Esophagus muscularis mucosa (tissue), 4 donors: ENCODE data around the gene TRIM43B. TPM values are rescaled to one million over a fixed set of nuclear protein-coding genes. Genes with fewer than 3 reads are reported as not detected.
"Not testable (repeated sequence)": the region's sequence is repeated elsewhere in the genome, so short reads cannot be mapped to it uniquely, and the experiment has no call there.

Experiments used
- DNase-seq: peaks from one replicate; pipeline ENCODE4 v3.0.0-alpha.2; 2017; ENCODE audit errors: extremely low spot score
- H3K27ac ChIP-seq, 4 donors: fragments of 200-600 bp; sonication (generic); replicated peaks in 1 of 4; 1 replicate in 3 of 4; 2 replicates in 1 of 4; pipeline ENCODE4 v1.5.1; 2016 to 2019; ENCODE audit warnings: mild to moderate bottlenecking in 1 of 4
- H3K27me3 ChIP-seq, 4 donors: fragments of 200-600 bp; sonication (generic); one replicate each; pipeline versions ENCODE4 v1.5.1 to v1.6.0; 2016 to 2019
- H3K36me3 ChIP-seq, 4 donors: fragments of 200-600 bp; sonication (generic); one replicate each; pipeline ENCODE4 v1.5.1; 2016 to 2019
- H3K4me1 ChIP-seq, 4 donors: fragments of 200-600 bp; sonication (generic); one replicate each; pipeline ENCODE4 v1.5.1; 2016 to 2019
- H3K4me3 ChIP-seq, 4 donors: fragments of 200-600 bp; sonication (generic); 1 replicate in 2 of 4; 2 replicates in 2 of 4; pipeline ENCODE4 v1.5.1; 2016 to 2019; ENCODE audit warnings: mild to moderate bottlenecking in 4 of 4, moderate library complexity in 1 of 4
- H3K9me3 ChIP-seq, 4 donors: fragments of 200-600 bp; sonication (generic); 1 replicate in 3 of 4; 2 replicates in 1 of 4; pipeline ENCODE4 v1.5.1; 2016 to 2019
- EP300 ChIP-seq: sonication (generic); formaldehyde crosslinking; IDR thresholded peaks from one replicate; pipeline ENCODE4 v1.6.1; 2017; ENCODE audit warnings: antibody characterized with exemption
- POLR2A ChIP-seq: fragments of 450-650 bp; IDR thresholded peaks from one replicate; pipeline ENCODE4 v1.6.1; 2017; ENCODE audit warnings: antibody characterized with exemption, moderate library complexity, mild to moderate bottlenecking, low read depth
- POLR2AphosphoS5 ChIP-seq, 2 donors: sonication (generic); formaldehyde crosslinking; IDR thresholded peaks; one replicate each; pipeline ENCODE4 v1.6.1; 2017; ENCODE audit warnings: antibody characterized with exemption in 2 of 2
- WGBS: methylation state at CpG from one replicate; pipeline ENCODE4 v1.1.5; 2018; 5-methylcytosine and 5-hydroxymethylcytosine counted together
- intact Hi-C: fragments of 100-400 bp; cut with DNase I; formaldehyde crosslinking; loops from one replicate; pipeline ENCODE4 v1.15.1; 2023
- total RNA-seq, 4 donors: library from RNA; depleted of rRNA; stranded (reverse); fragments of >200 nt; gene quantifications; one replicate each; pipeline versions ENCODE4 v1.1.0 to v1.2.1, GENCODE V29; 2016
- TF ChIP-seq, protein P1 (sequence below), 3 experiments: fragments of 200-600 bp in 2 of 3; fragments of 450-650 bp in 1 of 3; sonication (generic) in 2 of 3; IDR thresholded peaks; one replicate each; pipeline ENCODE4 v1.5.1; 2017 to 2019; ENCODE audit warnings: antibody characterized with exemption in 3 of 3, mild to moderate bottlenecking in 2 of 3, moderate library complexity in 1 of 3

TRIM43B gene
- total RNA-seq = not detected

DNA sequence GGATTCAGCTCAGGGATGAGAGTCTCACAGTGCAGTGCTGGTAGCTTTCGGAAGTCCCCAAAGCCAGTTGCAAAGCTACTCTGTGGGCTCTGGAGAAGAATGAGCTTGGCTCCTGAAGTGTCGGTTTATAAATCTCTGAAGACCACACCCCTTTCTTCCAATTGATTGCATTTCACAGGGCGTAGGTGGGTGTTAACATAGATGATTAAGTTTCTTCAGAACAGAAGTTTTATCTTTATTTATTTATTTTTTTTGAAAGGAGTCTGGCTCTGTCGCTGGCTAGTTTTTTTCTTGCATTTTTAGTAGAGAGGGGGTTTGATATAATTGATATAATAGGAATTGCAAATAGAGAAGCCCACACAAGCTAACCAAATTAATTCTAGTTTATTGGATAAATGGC lies at the start of gene TRIM43B:
TRIM43B (minus strand) TSS at position 101 of the 400 bp plus-strand sequence. CDS start 2,040 bp downstream, outside the sequence.
- H3K27ac ChIP-seq, H3K36me3 ChIP-seq, DNase-seq, H3K4me3 ChIP-seq, intact Hi-C loops, H3K9me3 ChIP-seq, H3K4me1 ChIP-seq, H3K27me3 ChIP-seq: not testable (repeated sequence)
- 100% methylated on average over 2 of the region's 4 CpGs for WGBS

DNA sequence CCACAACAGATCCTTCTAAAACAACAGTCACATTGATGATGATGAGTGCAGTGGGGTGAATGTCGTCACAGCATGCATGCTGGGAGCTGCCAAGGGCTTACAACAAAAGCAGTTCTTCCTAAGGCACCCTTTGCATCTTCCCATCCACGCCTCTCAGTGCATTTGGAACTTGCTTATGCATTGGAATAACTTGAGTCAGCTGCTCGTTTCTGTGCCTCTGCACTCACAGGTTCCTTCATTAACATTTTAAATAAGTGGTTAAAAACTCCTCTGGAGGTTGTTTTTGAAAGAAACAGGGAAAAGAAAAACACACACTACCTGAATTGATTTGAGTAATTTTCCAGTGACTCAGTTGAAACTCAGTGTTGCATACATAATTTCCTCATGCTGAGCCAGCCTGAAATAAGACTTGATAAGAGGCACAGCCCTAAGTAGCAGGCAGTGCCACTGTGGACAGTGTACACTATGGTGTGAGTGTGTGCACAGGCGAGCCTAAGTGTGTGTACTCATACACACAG lies 46.8 kb upstream of the TRIM43B start:
- H3K4me3 ChIP-seq = no peak overlapping the region
- H3K4me1 ChIP-seq = peaks cover 0 to 13% (median 10%) of the 10 kb centered on the region in 4 donors
- no peaks in the 10 kb centered on the region for H3K27me3 ChIP-seq
- DNase-seq = no peak
- WGBS = 97% methylated on average over 3 of the region's 4 CpGs
- H3K27ac ChIP-seq = no peak overlapping the region
- intact Hi-C loops = no loop called here
- H3K36me3 ChIP-seq = peaks cover 0 to 30% (median 15%) of the 10 kb centered on the region in 4 donors
- H3K9me3 ChIP-seq = no peaks in the 10 kb centered on the region
- TF ChIP-seq POLR2AphosphoS5 (IDR thresholded peaks at IDR 0.05) (no peak), EP300 (no peak), POLR2A (no peak)
- TF ChIP-seq, protein P1, sequence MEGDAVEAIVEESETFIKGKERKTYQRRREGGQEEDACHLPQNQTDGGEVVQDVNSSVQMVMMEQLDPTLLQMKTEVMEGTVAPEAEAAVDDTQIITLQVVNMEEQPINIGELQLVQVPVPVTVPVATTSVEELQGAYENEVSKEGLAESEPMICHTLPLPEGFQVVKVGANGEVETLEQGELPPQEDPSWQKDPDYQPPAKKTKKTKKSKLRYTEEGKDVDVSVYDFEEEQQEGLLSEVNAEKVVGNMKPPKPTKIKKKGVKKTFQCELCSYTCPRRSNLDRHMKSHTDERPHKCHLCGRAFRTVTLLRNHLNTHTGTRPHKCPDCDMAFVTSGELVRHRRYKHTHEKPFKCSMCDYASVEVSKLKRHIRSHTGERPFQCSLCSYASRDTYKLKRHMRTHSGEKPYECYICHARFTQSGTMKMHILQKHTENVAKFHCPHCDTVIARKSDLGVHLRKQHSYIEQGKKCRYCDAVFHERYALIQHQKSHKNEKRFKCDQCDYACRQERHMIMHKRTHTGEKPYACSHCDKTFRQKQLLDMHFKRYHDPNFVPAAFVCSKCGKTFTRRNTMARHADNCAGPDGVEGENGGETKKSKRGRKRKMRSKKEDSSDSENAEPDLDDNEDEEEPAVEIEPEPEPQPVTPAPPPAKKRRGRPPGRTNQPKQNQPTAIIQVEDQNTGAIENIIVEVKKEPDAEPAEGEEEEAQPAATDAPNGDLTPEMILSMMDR (IDR thresholded peaks at IDR 0.05) = no peak

DNA sequence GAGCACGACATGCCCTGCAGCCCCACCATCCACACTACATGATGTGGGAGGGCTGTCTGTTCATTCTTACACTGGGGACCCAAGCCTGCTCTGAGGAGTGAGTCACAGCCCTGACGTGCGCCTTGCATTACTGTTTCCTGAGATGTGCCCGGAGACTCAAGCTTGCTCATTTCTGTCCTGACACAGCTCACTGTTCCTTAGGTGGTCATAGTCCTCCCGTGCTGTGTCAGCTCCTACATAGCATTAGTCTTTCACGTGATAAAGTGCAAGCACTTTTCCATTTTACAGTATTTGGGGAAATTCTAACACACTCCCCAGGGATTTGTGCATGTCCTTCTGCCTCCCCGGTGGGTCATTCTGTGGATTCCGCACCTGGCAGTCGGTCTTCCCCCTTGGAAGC lies 46.2 kb upstream of the TRIM43B start:
- no peaks in the 10 kb centered on the region for H3K9me3 ChIP-seq
- H3K4me3 ChIP-seq = no peak overlapping the region
- WGBS = 94% methylated on average over 9 of the region's 9 CpGs
- peaks cover 0 to 30% (median 15%) of the 10 kb centered on the region in 4 donors for H3K36me3 ChIP-seq
- no peak for DNase-seq
- intact Hi-C loops = no loop called here
- peaks cover 2 to 19% (median 16%) of the 10 kb centered on the region in 4 donors for H3K4me1 ChIP-seq
- H3K27me3 ChIP-seq = no peaks in the 10 kb centered on the region
- no peak overlapping the region for H3K27ac ChIP-seq
- TF ChIP-seq, protein P1 (IDR thresholded peaks at IDR 0.05) = no peak
- TF ChIP-seq EP300 = no peak
- no peak for TF ChIP-seq POLR2A
- no peak for TF ChIP-seq POLR2AphosphoS5 (IDR thresholded peaks at IDR 0.05)

DNA sequence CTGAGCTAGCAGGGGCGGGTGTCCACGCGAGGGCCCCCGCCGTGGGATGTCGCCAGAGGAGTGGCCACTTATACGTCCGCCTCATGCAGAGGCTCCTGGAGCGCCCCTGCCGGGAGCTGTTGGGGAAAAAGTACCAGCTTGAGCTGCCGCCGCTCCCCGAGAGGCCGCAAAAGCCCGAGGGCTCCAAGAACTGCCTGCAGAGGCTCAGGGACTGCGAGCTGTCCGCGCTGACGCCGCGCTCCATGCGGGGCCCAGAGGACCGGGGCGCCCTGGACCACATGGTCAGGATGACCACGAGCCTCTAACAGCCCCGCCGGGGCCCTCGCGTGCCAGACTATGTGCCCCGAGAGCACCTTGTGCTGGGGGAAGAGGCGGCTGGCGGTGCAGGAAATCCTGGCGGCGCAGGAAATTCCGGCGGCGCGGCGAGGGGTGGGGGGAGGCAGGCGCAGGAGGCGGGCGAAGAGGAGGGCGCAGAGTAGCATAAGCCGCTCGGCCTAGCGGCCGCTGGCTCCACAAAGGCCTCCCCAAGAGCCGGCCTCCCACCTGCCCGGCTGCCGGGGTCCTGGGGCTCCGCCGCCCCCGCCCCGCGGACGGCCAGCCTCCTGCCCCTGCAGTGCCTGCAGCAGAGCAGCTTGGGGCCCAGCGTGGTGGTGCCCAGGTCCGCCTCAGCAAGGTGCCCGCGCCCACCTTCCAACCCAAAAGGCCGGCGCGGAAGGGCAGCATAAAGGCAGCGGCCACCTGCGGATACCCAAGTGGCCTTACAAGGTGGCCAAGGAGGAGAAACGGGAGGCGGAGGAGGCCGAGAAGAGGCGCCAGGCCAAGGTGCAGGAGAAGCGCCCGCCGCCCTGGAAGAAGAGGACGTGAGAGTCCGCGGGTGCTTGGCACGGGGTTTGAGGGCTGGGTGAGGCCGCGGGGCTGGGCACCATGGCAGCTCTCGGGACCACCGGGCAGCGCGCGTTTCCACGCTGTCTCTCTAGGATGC lies 42.1 kb upstream of the TRIM43B start:
- Histone ChIP-seq H3K4me1 (peaks cover 8 to 27% (median 23%) of the 10 kb centered on the region in 4 donors), H3K36me3 (peaks cover 0 to 27% (median 15%) of the 10 kb centered on the region in 4 donors), H3K4me3 (peak overlapping the region; percentile 65 to 88 (median 80)), H3K27ac (peak overlapping the region; percentile 77 to 85 (median 80)), H3K27me3 (no peaks in the 10 kb centered on the region), H3K9me3 (no peaks in the 10 kb centered on the region)
- no peak for TF ChIP-seq EP300
- no peak for TF ChIP-seq POLR2A
- TF ChIP-seq POLR2AphosphoS5 (IDR thresholded peaks at IDR 0.05) = peak in 1 of 2 donors; percentile 53
- TF ChIP-seq, protein P1 (IDR thresholded peaks at IDR 0.05) = peak in 2 of 3 experiments; percentile 27 to 44
- WGBS = 6% methylated on average over 25 of the region's 84 CpGs
- no peak for DNase-seq
- intact Hi-C loops = loop anchor here (5.0 kb wide), 1 partner anchor 201 kb away; no protein-coding TSS in a partner anchor
